Measurements from ENCODE around the gene PLPP2. TPM values are rescaled to one million over a fixed set of nuclear protein-coding genes. Genes with fewer than 3 reads are reported as not detected.

The PLPP2 gene
- total RNA-seq, 1 donor from 2014 or later = 5.7 TPM

- no peaks in the 10 kb centered on the region for H3K27me3 ChIP-seq
- peak; percentile 62 for DNase-seq
Measured at GRCh38 chr19:335486-336066, 44.4 kb upstream of the PLPP2 start.

GRCh38 chr19:335072-335471 is 43.9 kb upstream of the PLPP2 start:
- peak; percentile 46 for DNase-seq
- Histone ChIP-seq H3K4me1 (peaks cover under 1% of the 10 kb centered on the region), H3K27ac (no peak overlapping the region), H3K36me3 (peaks cover 32% of the 10 kb centered on the region), H3K9me3 (no peaks in the 10 kb centered on the region), H3K4me3 (no peak overlapping the region), H3K27me3 (no peaks in the 10 kb centered on the region)
- ATAC-seq = peak; percentile 30
- intact Hi-C loops (cut with DNase I) = no loop called here
- TF ChIP-seq CTCF (IDR thresholded peaks at IDR 0.05) = no peak

More at GRCh38 chr19:335486-336066, 44.4 kb upstream of the PLPP2 start:
- no peak overlapping the region for H3K4me3 ChIP-seq
- H3K36me3 ChIP-seq = peaks cover 27% of the 10 kb centered on the region
- no peak for TF ChIP-seq CTCF (IDR thresholded peaks at IDR 0.05)
- no peaks in the 10 kb centered on the region for H3K9me3 ChIP-seq
- intact Hi-C loops (cut with DNase I) = no loop called here
- ATAC-seq = peak; percentile 8
- H3K27ac ChIP-seq = no peak overlapping the region
- H3K4me1 ChIP-seq = peaks cover 4% of the 10 kb centered on the region

GRCh38 chr19:334296-335071 is 43.3 kb upstream of the PLPP2 start:
- TF ChIP-seq CTCF (IDR thresholded peaks at IDR 0.05) = no peak
- Histone ChIP-seq H3K9me3 (no peaks in the 10 kb centered on the region), H3K4me1 (no peaks in the 10 kb centered on the region), H3K36me3 (peaks cover 38% of the 10 kb centered on the region), H3K27ac (no peak overlapping the region), H3K4me3 (no peak overlapping the region), H3K27me3 (no peaks in the 10 kb centered on the region)
- intact Hi-C loops (cut with DNase I) = no loop called here
- DNase-seq = peak; percentile 40
- peak; percentile 10 for ATAC-seq

GRCh38 chr19:330503-330902 is 39.3 kb upstream of the PLPP2 start:
- Histone ChIP-seq H3K27ac (no peak overlapping the region), H3K4me1 (no peaks in the 10 kb centered on the region), H3K4me3 (no peak overlapping the region), H3K27me3 (no peaks in the 10 kb centered on the region), H3K36me3 (peaks cover 74% of the 10 kb centered on the region), H3K9me3 (no peaks in the 10 kb centered on the region)
- intact Hi-C loops (cut with DNase I) = no loop called here
- no peak for TF ChIP-seq CTCF (IDR thresholded peaks at IDR 0.05)
- ATAC-seq (no peak), DNase-seq (peak; percentile 16)

- H3K9me3 ChIP-seq = no peaks in the 10 kb centered on the region
- peak; percentile 19 for DNase-seq
- H3K36me3 ChIP-seq = peaks cover 74% of the 10 kb centered on the region
- H3K27ac ChIP-seq = no peak overlapping the region
- no peak for TF ChIP-seq CTCF (IDR thresholded peaks at IDR 0.05)
- no peaks in the 10 kb centered on the region for H3K27me3 ChIP-seq
- no peak overlapping the region for H3K4me3 ChIP-seq
- intact Hi-C loops (cut with DNase I) = no loop called here
- ATAC-seq = no peak
- H3K4me1 ChIP-seq = no peaks in the 10 kb centered on the region
Measured at GRCh38 chr19:329876-330275, 38.7 kb upstream of the PLPP2 start.

All from upper lobe of right lung (tissue), 1 donor.